ENCODE data around the gene CFL2. TPM values are rescaled to one million over a fixed set of nuclear protein-coding genes. Genes with fewer than 3 reads are reported as not detected.

Gene CFL2
- total and polyA plus RNA-seq, 3 donors from 2014 or later, result 66.8 to 92.4 (median 67.7) TPM

DNA sequence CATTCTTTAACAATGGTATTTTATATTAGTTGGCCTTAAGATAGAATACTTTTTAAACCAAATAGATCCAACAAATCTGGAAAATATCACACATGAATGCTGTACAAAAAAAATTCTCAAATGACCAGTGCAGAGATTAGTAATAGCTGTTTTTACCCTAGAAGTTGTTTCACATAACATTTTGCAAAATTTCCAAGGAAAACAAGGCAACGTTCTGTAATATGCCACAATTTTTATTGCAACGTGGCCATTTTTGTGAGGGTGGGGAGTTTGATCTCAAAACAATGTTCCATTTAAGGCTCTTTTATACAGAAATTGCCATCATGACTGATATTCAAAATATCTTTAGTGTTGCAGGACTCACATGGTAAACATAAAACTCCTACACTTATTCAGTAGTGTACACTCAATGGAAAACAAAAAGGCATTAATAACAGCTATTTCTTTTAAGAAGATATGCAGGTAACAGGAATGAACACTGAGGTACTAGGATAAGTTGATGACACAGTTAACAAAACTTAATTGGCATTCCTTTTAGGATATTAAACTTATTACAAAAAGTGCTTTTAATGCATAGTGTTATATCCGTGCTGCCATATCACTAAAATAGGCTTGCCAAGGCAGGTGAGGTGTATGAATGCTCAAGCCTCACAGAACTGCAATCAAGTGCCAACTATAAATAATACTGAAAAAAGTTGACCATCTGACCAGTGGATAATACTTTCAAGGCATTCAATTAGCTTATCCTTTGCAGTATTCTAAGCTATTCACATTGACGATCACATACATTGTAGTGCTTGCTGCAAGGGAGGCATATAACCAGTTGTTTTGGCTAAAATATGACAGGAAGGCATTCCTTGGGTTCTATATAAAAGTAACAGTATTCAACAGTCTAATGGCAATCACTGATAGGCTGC, 2.3 kb downstream of the CFL2 start:
- Histone ChIP-seq H3K4me3 (no peak overlapping the region), H3K9me3 (no peaks in the 10 kb centered on the region), H3K4me1 (peaks cover 34% of the 10 kb centered on the region), H3K27ac (peak overlapping the region; percentile 7 to 98), H3K36me3 (ENCODE audit: low read depth, missing control alignments) (no peaks in the 10 kb centered on the region), H3K27me3 (no peaks in the 10 kb centered on the region)
- WGBS, 2 donors, result 47 to 59% methylated on average over 4 of the region's 4 CpGs
- intact Hi-C loops (cut with DNase I; ENCODE audit: low total_unique reads), result no loop called here
- TF ChIP-seq POLR2A (IDR thresholded peaks at IDR 0.05), result no peak
- TF ChIP-seq, protein P1, sequence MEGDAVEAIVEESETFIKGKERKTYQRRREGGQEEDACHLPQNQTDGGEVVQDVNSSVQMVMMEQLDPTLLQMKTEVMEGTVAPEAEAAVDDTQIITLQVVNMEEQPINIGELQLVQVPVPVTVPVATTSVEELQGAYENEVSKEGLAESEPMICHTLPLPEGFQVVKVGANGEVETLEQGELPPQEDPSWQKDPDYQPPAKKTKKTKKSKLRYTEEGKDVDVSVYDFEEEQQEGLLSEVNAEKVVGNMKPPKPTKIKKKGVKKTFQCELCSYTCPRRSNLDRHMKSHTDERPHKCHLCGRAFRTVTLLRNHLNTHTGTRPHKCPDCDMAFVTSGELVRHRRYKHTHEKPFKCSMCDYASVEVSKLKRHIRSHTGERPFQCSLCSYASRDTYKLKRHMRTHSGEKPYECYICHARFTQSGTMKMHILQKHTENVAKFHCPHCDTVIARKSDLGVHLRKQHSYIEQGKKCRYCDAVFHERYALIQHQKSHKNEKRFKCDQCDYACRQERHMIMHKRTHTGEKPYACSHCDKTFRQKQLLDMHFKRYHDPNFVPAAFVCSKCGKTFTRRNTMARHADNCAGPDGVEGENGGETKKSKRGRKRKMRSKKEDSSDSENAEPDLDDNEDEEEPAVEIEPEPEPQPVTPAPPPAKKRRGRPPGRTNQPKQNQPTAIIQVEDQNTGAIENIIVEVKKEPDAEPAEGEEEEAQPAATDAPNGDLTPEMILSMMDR (IDR thresholded peaks at IDR 0.05), result no peak
- no peak for DNase-seq

DNA sequence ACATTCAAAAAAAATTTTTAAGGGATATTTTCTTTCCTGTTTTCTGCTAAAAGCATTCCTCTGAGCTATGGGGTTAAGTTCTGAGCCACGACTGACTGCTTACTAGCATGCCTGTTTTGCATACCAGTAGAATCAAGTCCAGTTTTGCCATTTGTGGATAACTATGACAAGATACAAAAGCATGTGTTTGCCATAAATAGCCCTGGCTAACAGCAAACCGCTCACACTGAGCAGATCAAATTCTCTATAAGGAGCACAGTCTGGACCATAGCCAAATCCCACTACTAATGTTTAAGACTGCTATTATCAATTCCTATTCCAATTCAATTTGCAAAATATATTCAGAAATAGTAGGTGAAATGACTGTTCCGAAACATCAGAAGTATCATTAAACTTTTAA, 3.2 kb downstream of the CFL2 start:
- peaks cover 34% of the 10 kb centered on the region for H3K4me1 ChIP-seq
- peak overlapping the region; percentile 14 to 34 for H3K27ac ChIP-seq
- no peaks in the 10 kb centered on the region for H3K27me3 ChIP-seq
- peak; percentile 33 for DNase-seq
- no peaks in the 10 kb centered on the region for H3K36me3 ChIP-seq (ENCODE audit: low read depth, missing control alignments)
- no peak overlapping the region for H3K4me3 ChIP-seq
- intact Hi-C loops (cut with DNase I; ENCODE audit: low total_unique reads), result no loop called here
- no peaks in the 10 kb centered on the region for H3K9me3 ChIP-seq
- WGBS, 2 donors, result 45 to 55% methylated on average over 3 of the region's 3 CpGs
- TF ChIP-seq, protein P1 (IDR thresholded peaks at IDR 0.05), result no peak
- TF ChIP-seq POLR2A (IDR thresholded peaks at IDR 0.05), result no peak

DNA sequence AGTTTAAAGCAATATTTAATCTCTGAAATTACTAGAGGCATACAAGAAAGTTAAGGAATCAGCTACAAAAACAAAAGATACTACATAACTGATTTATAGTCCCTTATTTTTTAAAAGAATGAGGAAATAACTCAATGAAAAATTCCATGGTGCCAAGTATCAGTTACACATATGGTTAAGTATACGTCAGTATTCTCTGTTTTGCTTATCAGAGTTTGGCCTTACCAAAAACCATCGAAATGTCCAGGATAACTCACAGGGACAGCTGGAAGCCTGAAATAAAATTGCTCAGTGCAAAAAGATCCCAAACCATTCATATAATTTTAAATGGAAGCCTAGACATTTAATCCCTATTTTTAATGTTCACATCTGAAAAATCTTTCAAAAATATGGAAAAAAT, 3.6 kb downstream of the CFL2 start:
- intact Hi-C loops (cut with DNase I; ENCODE audit: low total_unique reads), result no loop called here
- WGBS, 2 donors, result 32 to 35% methylated on average over 2 of the region's 2 CpGs
- TF ChIP-seq, protein P1 (IDR thresholded peaks at IDR 0.05), result no peak
- Histone ChIP-seq H3K27ac (peak overlapping the region; percentile 14 to 34), H3K4me1 (peaks cover 34% of the 10 kb centered on the region), H3K36me3 (ENCODE audit: low read depth, missing control alignments) (no peaks in the 10 kb centered on the region), H3K9me3 (no peaks in the 10 kb centered on the region), H3K4me3 (no peak overlapping the region), H3K27me3 (no peaks in the 10 kb centered on the region)
- no peak for DNase-seq

DNA sequence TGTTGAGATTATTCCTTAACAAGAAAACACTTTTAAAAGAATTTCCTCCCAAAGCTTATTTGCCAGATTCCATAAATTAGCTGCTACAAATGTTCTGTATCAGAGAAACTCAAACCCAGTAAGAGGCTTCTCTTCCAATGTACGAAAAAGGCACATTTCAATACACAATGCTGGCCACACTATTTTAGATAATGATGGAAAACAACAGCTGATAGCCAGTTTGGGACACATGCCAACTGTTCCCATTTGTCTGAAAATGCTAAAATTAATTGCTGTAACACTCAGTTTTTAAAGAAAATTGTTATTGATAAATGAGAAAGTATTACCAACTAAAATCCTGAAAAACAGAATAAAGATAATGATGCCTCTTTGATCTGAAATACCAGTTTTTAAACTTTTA, 4.4 kb downstream of the CFL2 start:
- Histone ChIP-seq H3K4me3 (no peak overlapping the region), H3K36me3 (ENCODE audit: low read depth, missing control alignments) (no peaks in the 10 kb centered on the region), H3K27ac (peak overlapping the region; percentile 14 to 34), H3K9me3 (no peaks in the 10 kb centered on the region), H3K27me3 (no peaks in the 10 kb centered on the region), H3K4me1 (peaks cover 34% of the 10 kb centered on the region)
- no peak for DNase-seq
- WGBS, 2 donors, result 38 to 42% methylated on average over 1 of the region's 1 CpG
- TF ChIP-seq, protein P1 (IDR thresholded peaks at IDR 0.05), result no peak
- no peak for TF ChIP-seq POLR2A (IDR thresholded peaks at IDR 0.05)
- intact Hi-C loops (cut with DNase I; ENCODE audit: low total_unique reads), result no loop called here

DNA sequence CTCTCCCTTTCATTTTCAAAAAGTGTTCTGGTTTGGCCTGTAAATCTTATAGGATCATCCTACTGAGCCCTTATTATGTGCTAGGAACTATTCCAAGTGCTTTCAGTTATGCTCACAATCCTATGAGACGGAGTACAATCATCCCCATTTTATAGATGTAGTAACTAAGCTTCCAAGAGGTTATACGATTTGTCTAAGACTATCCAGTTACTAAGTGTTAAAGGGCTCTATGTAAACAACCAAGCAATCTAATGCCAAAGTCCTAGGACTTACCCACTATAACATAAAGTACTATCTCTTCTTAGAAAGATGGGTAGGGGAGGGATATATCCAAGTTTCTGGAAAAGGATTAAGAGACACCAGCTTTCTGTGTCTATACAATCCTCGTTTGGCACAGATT, 6.7 kb downstream of the CFL2 start:
- intact Hi-C loops (cut with DNase I; ENCODE audit: low total_unique reads), result no loop called here
- DNase-seq, result no peak
- WGBS, 2 donors, result 87 to 91% methylated on average over 3 of the region's 3 CpGs
- Histone ChIP-seq H3K27ac (no peak overlapping the region), H3K36me3 (ENCODE audit: low read depth, missing control alignments) (no peaks in the 10 kb centered on the region), H3K4me3 (no peak overlapping the region), H3K27me3 (no peaks in the 10 kb centered on the region), H3K9me3 (no peaks in the 10 kb centered on the region), H3K4me1 (peaks cover 28% of the 10 kb centered on the region)
- TF ChIP-seq, protein P1 (IDR thresholded peaks at IDR 0.05), result no peak
- no peak for TF ChIP-seq POLR2A (IDR thresholded peaks at IDR 0.05)

Data from testis (tissue), 3 donors.